Activated CD4-positive, alpha-beta T cell treated with anti-CD3 and anti-CD28 coated beads, Interleukin-2, Interleukin-6, amounts not matched to agents 100 ng/mL and 50 ng/mL, durations not matched to agents 16 hours and 8 hours (primary cell): ENCODE measurements around the gene TMEFF2.

Experiments
- DNase-seq: peaks from one replicate; pipeline ENCODE4 v3.0.0-alpha.2; 2020

The TMEFF2 gene

GRCh38 chr2:192007581-192008228, 187.0 kb downstream of the TMEFF2 start:
- no peak for DNase-seq

GRCh38 chr2:192005211-192005610, 189.5 kb downstream of the TMEFF2 start:
- DNase-seq = no peak

- DNase-seq = no peak
These were observed 190.4 kb downstream of the TMEFF2 start for GRCh38 chr2:192004188-192004963.

- no peak for DNase-seq
These were observed 192.3 kb downstream of the TMEFF2 start for GRCh38 chr2:192002418-192002817.

GRCh38 chr2:192000196-192000980, 194.3 kb downstream of the TMEFF2 start:
- DNase-seq = no peak

- DNase-seq = no peak
These were observed 195.5 kb downstream of the TMEFF2 start for GRCh38 chr2:191999101-191999841.

GRCh38 chr2:191995285-191995684, 199.4 kb downstream of the TMEFF2 start:
- DNase-seq = no peak

- DNase-seq = no peak
These were observed 200.0 kb downstream of the TMEFF2 start for GRCh38 chr2:191994749-191995148.

GRCh38 chr2:191991442-191991841, 203.3 kb downstream of the TMEFF2 start:
- no peak for DNase-seq

GRCh38 chr2:191985740-191986139, 209.0 kb downstream of the TMEFF2 start:
- DNase-seq = no peak

- DNase-seq = no peak
These were observed 211.1 kb downstream of the TMEFF2 start for GRCh38 chr2:191983591-191983990.

- no peak for DNase-seq
These were observed 211.5 kb downstream of the TMEFF2 start for GRCh38 chr2:191983186-191983585.

GRCh38 chr2:191981706-191982105, 213.0 kb downstream of the TMEFF2 start:
- DNase-seq = no peak

GRCh38 chr2:191980483-191980882, 214.2 kb downstream of the TMEFF2 start:
- no peak for DNase-seq

GRCh38 chr2:191979221-191979730, 215.5 kb downstream of the TMEFF2 start:
- no peak for DNase-seq

- DNase-seq = no peak
These were observed 217.0 kb downstream of the TMEFF2 start for GRCh38 chr2:191977754-191978153.

- DNase-seq = no peak
These were observed 218.3 kb downstream of the TMEFF2 start for GRCh38 chr2:191976436-191976835.

GRCh38 chr2:191974676-191975075, 220.1 kb downstream of the TMEFF2 start:
- no peak for DNase-seq

GRCh38 chr2:191970867-191971266, 223.9 kb downstream of the TMEFF2 start:
- no peak for DNase-seq

GRCh38 chr2:191968120-191968519, 226.6 kb downstream of the TMEFF2 start:
- DNase-seq = no peak

- DNase-seq = no peak
These were observed 229.0 kb downstream of the TMEFF2 start for GRCh38 chr2:191965733-191966132.

GRCh38 chr2:191961556-191961955, 233.2 kb downstream of the TMEFF2 start:
- DNase-seq = no peak

GRCh38 chr2:191959209-191959608, 235.5 kb downstream of the TMEFF2 start:
- DNase-seq = no peak
